22Rv1 (cell line): ENCODE results near the gene EPS8L1.

Source experiments
- H3K27ac ChIP-seq: fragments of 450-650 bp; 2 replicates; pipeline ENCODE4 v1.5.1; 2017
- ZFX ChIP-seq: fragments of 450-650 bp; IDR thresholded peaks from 2 replicates; pipeline ENCODE4 v1.6.1; 2017; ENCODE audit warnings: antibody characterized with exemption, borderline replicate concordance
- TF ChIP-seq, protein P1 (sequence below): fragments of 450-650 bp; IDR thresholded peaks from 2 replicates; pipeline ENCODE4 v1.5.1; 2017; ENCODE audit warnings: mild to moderate bottlenecking

The EPS8L1 gene

DNA sequence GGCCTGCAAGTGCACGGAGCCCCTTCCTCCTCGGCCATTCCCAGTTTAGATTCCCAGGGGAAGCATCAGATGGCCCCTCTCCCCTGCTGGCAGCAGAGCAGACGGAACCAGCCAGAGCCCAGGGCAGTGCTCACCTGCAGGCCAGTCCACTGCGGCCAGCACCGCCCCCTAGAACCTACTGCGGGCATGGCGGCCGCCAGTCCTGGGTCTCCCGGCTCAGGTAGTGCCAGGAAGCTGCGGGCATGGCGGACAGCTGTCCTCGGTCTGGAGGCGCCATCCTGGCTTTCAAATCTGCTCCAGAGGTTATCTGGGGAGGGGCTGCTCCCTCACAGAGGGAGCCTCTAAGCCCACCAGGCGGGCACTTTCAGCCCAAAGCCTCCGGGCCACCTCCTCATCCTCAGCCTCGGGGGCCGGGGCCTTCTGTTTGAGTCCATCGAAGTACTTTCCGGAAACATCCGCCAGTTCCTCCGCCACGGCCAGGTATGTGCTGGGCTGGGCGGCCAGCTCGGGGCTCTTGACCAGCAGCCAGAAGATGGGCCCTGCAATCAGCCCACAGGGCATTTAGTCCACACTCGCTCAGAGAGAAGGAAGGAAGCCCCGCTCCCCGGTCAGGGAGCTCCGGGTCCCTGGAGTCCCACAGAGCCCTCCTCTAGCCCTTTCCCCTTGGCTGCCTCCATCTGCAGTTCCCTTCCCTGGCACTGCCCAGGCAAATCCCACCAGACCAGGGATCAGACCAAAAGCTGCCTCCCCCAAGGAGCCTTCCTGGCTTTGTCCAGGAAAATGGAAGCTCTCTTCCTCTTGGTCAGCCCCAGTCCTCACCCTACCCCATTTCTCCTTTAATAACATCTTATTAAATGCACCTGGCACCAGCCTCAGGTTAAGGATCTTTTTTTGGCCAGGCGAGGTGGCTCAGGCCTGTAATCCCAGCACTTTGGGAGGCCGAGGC, 30.6 kb upstream of the EPS8L1 start:
- no peak for TF ChIP-seq ZFX
- TF ChIP-seq, protein P1, sequence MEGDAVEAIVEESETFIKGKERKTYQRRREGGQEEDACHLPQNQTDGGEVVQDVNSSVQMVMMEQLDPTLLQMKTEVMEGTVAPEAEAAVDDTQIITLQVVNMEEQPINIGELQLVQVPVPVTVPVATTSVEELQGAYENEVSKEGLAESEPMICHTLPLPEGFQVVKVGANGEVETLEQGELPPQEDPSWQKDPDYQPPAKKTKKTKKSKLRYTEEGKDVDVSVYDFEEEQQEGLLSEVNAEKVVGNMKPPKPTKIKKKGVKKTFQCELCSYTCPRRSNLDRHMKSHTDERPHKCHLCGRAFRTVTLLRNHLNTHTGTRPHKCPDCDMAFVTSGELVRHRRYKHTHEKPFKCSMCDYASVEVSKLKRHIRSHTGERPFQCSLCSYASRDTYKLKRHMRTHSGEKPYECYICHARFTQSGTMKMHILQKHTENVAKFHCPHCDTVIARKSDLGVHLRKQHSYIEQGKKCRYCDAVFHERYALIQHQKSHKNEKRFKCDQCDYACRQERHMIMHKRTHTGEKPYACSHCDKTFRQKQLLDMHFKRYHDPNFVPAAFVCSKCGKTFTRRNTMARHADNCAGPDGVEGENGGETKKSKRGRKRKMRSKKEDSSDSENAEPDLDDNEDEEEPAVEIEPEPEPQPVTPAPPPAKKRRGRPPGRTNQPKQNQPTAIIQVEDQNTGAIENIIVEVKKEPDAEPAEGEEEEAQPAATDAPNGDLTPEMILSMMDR: no peak
- no peak overlapping the region for H3K27ac ChIP-seq

DNA sequence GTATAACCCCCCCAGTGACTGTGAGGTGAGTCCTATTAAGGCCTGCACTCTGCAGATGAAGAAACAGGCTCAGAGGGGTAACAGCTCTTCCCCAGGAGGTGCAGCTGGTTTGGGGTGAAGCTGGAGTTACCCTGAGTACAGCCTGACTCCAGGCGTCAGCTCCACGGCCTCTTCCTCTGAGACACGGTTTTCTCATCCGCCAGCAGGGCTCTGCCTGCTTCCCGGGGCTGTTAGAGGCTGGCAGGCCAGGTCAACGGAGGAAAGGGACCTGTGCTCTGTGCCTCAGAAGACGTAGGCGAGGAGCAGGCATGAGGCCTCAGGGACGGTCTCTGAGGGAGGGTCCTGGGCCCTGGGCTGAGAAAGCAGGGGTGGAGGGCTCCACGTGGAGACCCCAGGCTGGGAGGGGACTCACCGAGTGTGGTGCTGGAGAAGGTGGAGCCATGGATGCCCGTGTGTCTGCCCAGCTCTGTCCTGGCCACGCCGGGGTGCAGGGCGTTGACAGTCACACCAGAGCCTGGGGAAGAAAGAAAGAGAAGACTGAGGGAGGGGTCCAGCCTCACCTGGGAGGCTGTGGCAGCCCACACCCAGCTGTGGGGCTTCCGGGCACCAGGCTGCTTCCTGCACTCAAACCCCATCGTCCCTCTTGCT, 28.6 kb upstream of the EPS8L1 start:
- no peak overlapping the region for H3K27ac ChIP-seq
- no peak for TF ChIP-seq ZFX
- TF ChIP-seq, protein P1: no peak

DNA sequence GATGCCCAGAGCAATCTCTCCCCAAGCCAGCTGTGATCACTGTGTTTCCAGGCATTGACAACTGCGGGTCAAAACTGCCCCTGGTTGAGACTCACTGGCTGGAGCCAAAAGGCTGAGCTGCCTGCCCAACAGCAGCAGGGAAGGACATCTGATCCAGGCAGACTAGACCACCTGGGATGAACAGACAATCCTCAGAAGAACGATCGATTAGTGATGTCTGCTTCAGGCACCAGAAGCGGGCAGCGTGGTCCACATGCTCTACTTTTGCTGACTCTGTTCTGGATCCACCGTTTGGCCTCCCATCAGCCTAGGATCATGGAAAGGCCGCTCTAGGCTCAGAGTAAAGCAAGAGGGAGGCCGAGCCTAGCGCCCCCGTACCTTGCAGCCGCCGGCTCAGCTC, 27.7 kb upstream of the EPS8L1 start:
- no peak for TF ChIP-seq ZFX
- TF ChIP-seq, protein P1: no peak
- no peak overlapping the region for H3K27ac ChIP-seq

DNA sequence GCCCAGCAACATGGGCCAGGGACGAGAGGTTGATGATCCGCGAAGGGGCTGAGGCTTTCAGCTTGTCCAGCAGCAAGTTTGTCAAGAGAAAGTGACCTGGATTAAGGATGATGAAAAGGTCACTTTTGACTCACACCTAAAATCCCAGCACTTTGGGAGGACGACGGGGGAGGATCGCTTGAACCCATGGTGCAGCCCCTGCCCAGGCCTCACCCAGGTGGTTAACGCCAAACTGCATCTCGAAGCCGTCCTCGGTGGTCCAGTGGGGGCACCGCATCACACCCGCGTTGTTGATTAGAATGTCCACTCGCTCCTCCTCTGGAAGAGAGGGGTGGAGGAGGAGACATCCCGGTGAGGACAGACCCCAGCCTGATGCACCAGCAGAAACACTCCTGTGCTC, 27.2 kb upstream of the EPS8L1 start:
- TF ChIP-seq, protein P1: no peak
- no peak for TF ChIP-seq ZFX
- no peak overlapping the region for H3K27ac ChIP-seq

DNA sequence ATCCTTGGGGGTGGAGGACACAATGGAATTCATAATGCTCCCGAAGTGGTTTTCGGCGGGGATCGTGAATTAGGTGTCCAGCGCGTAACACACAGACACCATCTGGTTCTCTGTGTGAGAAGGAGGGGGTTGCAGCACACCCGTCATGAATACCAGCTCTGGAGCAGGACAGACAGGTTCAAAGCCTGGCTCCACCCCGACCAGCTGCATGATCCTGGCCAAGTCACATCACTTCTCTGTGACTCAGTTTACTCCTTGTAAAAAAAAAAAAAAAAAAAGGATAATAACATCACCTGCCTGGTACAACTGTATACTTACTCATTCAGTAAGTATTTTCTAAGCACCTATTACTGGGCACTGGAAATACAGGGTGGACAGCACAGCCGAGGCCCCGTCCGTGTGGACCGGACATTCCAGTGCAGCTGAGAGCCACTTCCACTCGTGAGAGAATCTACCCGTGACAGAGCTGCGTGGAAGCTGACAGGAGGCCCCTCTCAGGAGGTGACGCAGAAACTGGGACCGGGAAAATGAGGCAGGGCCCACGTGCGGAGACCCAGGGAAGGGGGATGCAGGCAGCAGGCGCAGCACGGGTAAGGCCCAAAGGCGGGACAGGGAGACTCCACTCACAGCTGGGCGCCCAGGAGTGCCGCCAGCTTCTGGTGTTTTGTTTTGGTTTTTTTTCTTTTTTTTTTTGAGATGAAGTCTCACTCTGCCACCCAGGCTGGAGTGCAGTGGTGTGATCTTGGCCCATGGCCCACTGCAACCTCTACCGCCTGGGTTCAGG, 24.7 kb upstream of the EPS8L1 start:
- no peak overlapping the region for H3K27ac ChIP-seq
- TF ChIP-seq, protein P1: no peak
- TF ChIP-seq ZFX: no peak

DNA sequence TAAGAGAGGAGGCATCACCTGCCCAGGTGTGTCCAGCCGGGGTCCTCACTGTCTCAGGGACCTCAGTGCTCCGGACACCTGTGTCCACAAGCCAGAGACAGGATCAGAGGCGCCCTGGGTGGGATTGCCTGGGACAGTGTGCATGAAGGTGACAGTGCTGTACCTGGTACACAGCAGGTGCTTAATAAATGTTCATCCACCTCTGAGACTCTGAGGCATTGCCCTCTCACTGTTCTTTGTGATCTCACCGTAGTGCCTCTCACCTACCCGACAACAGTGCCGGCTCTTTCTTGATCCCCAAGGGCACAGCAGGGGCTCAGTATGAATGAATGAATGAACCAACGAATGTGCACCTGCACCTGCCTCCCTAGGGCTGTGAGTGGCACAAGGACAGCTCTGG, 21.9 kb upstream of the EPS8L1 start:
- H3K27ac ChIP-seq: no peak overlapping the region
- no peak for TF ChIP-seq ZFX
- TF ChIP-seq, protein P1: no peak
